ENCODE results near the gene FHIT. TPM values are rescaled to one million over a fixed set of nuclear protein-coding genes. Genes with fewer than 3 reads are reported as not detected.

The FHIT gene
- polyA plus RNA-seq, 1 of the 3 experiments (the other 2 are of a cell fraction): 0.41 TPM

DNA sequence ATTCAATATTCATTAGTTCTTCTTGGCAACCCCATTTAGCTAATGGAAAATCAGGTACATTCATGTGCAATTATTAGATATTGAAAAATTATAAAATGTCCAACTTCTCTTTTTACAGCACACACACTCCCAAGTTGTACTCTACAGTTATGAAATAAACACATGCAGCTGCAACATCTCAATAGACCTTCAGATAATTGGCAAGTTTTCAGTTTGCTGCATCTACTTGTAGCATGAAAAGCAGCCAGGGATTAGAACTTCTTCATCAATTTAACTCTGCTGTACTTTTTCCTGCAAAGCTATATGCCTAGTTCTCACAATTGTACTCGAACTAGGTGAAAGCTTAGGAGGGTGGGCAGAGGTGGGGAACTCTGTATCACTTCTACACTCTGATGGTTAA lies 46.6 kb upstream of the FHIT start:
- POLR2A ChIA-PET: no interaction called here

DNA sequence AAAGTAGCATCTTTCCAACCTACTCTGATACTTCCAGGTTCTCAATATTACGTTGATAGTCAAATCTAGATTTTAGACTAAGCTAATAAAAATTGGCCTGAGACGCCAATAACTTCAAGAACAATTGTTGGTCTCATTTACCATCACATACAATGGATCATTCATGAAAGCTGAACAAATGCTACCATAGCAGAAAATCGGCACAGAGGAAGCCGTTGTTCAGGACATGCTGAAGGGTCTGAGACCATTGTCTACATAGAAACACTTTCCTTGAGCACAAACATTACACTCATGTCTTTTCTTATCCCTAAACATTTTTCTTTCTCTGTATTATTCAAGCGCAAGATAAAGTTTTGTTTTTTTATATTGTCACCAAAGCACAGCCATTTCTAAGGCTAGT lies 37.2 kb upstream of the FHIT start:
- Histone ChIP-seq H4K20me1 (ENCODE audit: insufficient read depth) (no peaks in the 10 kb centered on the region), H3K9ac (no peak overlapping the region), H3K27me3 (ENCODE audit: insufficient read depth) (no peaks in the 10 kb centered on the region), H3K4me1 (ENCODE audit: control insufficient read depth in 1 of 2, insufficient read depth in 2 of 2, low read depth in 1 of 2, low read length in 1 of 2) (no peaks in the 10 kb centered on the region), H3K36me3 (replicated peaks in 1 of 2; ENCODE audit: control insufficient read depth in 1 of 2, insufficient read depth in 2 of 2, low read length in 1 of 2) (no peaks in the 10 kb centered on the region), H3K4me2 (no peak overlapping the region), H3K9me2 (no peaks in the 10 kb centered on the region), H3K79me2 (ENCODE audit: insufficient read depth) (no peaks in the 10 kb centered on the region), H3K9me3 (no peaks in the 10 kb centered on the region), H2AFZ (ENCODE audit: low read depth) (no peak overlapping the region), H3F3A (replicated peaks; ENCODE audit: insufficient read depth) (no peaks in the 10 kb centered on the region), H3K4me3 (ENCODE audit: low read depth in 2 of 2, low read length in 1 of 2) (no peak overlapping the region), H3K27ac (ENCODE audit: low read depth in 2 of 2, low read length in 1 of 2) (no peak overlapping the region)
- ChIA-PET CTCF (interaction anchor here (1.1 kb wide), 1 partner anchor 12 kb away, joined by 3 read pairs; no protein-coding TSS in a partner anchor), POLR2A (no interaction called here)
- WGBS (ENCODE audit: low lambda C conversion rate): 53% methylated on average over 5 of the region's 5 CpGs
- no peak for TF ChIP-seq FOXJ3 (CRISPR knock-in tag; IDR thresholded peaks at IDR 0.05)
- no peak for TF ChIP-seq SMC3 (IDR thresholded peaks at IDR 0.05; ENCODE audit: low read depth, low read length)
- no peak for TF ChIP-seq TCF12 (IDR thresholded peaks at IDR 0.05)
- TF ChIP-seq RAD21 (IDR thresholded peaks at IDR 0.05; ENCODE audit: low read length): no peak
- TF ChIP-seq, protein P1, sequence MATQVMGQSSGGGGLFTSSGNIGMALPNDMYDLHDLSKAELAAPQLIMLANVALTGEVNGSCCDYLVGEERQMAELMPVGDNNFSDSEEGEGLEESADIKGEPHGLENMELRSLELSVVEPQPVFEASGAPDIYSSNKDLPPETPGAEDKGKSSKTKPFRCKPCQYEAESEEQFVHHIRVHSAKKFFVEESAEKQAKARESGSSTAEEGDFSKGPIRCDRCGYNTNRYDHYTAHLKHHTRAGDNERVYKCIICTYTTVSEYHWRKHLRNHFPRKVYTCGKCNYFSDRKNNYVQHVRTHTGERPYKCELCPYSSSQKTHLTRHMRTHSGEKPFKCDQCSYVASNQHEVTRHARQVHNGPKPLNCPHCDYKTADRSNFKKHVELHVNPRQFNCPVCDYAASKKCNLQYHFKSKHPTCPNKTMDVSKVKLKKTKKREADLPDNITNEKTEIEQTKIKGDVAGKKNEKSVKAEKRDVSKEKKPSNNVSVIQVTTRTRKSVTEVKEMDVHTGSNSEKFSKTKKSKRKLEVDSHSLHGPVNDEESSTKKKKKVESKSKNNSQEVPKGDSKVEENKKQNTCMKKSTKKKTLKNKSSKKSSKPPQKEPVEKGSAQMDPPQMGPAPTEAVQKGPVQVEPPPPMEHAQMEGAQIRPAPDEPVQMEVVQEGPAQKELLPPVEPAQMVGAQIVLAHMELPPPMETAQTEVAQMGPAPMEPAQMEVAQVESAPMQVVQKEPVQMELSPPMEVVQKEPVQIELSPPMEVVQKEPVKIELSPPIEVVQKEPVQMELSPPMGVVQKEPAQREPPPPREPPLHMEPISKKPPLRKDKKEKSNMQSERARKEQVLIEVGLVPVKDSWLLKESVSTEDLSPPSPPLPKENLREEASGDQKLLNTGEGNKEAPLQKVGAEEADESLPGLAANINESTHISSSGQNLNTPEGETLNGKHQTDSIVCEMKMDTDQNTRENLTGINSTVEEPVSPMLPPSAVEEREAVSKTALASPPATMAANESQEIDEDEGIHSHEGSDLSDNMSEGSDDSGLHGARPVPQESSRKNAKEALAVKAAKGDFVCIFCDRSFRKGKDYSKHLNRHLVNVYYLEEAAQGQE (IDR thresholded peaks at IDR 0.05; ENCODE audit: low read depth, low read length): no peak
- TF ChIP-seq, protein P2, sequence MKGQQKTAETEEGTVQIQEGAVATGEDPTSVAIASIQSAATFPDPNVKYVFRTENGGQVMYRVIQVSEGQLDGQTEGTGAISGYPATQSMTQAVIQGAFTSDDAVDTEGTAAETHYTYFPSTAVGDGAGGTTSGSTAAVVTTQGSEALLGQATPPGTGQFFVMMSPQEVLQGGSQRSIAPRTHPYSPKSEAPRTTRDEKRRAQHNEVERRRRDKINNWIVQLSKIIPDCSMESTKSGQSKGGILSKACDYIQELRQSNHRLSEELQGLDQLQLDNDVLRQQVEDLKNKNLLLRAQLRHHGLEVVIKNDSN (IDR thresholded peaks at IDR 0.05; ENCODE audit: borderline replicate concordance, low read depth): no peak
- no peak for TF ChIP-seq GATA2 (CRISPR knock-in tag; IDR thresholded peaks at IDR 0.05)
- TF ChIP-seq, protein P3, sequence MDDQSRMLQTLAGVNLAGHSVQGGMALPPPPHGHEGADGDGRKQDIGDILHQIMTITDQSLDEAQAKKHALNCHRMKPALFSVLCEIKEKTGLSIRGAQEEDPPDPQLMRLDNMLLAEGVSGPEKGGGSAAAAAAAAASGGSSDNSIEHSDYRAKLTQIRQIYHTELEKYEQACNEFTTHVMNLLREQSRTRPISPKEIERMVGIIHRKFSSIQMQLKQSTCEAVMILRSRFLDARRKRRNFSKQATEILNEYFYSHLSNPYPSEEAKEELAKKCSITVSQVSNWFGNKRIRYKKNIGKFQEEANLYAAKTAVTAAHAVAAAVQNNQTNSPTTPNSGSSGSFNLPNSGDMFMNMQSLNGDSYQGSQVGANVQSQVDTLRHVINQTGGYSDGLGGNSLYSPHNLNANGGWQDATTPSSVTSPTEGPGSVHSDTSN (IDR thresholded peaks at IDR 0.05): no peak
- no peak for TF ChIP-seq RCOR1 (IDR thresholded peaks at IDR 0.05; ENCODE audit: low read length)
- TF ChIP-seq ELF1 (IDR thresholded peaks at IDR 0.05): no peak
- no peak for TF ChIP-seq NRF1 (IDR thresholded peaks at IDR 0.05; ENCODE audit: low read depth, low read length)
- no peak for DNase-seq

More for the DNA sequence above, 46.6 kb upstream of the FHIT start:
- Histone ChIP-seq H3K27ac (ENCODE audit: low read depth in 2 of 2, low read length in 1 of 2) (no peak overlapping the region), H3K36me3 (replicated peaks in 1 of 2; ENCODE audit: control insufficient read depth in 1 of 2, insufficient read depth in 2 of 2, low read length in 1 of 2) (no peaks in the 10 kb centered on the region), H3F3A (replicated peaks; ENCODE audit: insufficient read depth) (no peaks in the 10 kb centered on the region), H3K4me1 (ENCODE audit: control insufficient read depth in 1 of 2, insufficient read depth in 2 of 2, low read depth in 1 of 2, low read length in 1 of 2) (no peaks in the 10 kb centered on the region), H3K27me3 (ENCODE audit: insufficient read depth) (no peaks in the 10 kb centered on the region), H3K4me3 (ENCODE audit: low read depth in 2 of 2, low read length in 1 of 2) (no peak overlapping the region), H3K79me2 (ENCODE audit: insufficient read depth) (no peaks in the 10 kb centered on the region), H2AFZ (ENCODE audit: low read depth) (no peak overlapping the region), H3K4me2 (no peak overlapping the region), H3K9me3 (no peaks in the 10 kb centered on the region), H4K20me1 (ENCODE audit: insufficient read depth) (no peaks in the 10 kb centered on the region), H3K9ac (no peak overlapping the region), H3K9me2 (no peaks in the 10 kb centered on the region)
- DNase-seq: no peak
- WGBS (ENCODE audit: low lambda C conversion rate): 0% methylated on average over 1 of the region's 1 CpG
- TF ChIP-seq TCF12 (IDR thresholded peaks at IDR 0.05): no peak
- TF ChIP-seq, protein P4, sequence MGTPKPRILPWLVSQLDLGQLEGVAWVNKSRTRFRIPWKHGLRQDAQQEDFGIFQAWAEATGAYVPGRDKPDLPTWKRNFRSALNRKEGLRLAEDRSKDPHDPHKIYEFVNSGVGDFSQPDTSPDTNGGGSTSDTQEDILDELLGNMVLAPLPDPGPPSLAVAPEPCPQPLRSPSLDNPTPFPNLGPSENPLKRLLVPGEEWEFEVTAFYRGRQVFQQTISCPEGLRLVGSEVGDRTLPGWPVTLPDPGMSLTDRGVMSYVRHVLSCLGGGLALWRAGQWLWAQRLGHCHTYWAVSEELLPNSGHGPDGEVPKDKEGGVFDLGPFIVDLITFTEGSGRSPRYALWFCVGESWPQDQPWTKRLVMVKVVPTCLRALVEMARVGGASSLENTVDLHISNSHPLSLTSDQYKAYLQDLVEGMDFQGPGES (IDR thresholded peaks at IDR 0.05; ENCODE audit: low read depth, low read length): no peak
- TF ChIP-seq, protein P2 (IDR thresholded peaks at IDR 0.05; ENCODE audit: borderline replicate concordance, low read depth): no peak
- no peak for TF ChIP-seq MXI1 (IDR thresholded peaks at IDR 0.05; ENCODE audit: low read depth, low read length)
- TF ChIP-seq YY1 (IDR thresholded peaks at IDR 0.05; ENCODE audit: low read depth): no peak
- TF ChIP-seq, protein P5, sequence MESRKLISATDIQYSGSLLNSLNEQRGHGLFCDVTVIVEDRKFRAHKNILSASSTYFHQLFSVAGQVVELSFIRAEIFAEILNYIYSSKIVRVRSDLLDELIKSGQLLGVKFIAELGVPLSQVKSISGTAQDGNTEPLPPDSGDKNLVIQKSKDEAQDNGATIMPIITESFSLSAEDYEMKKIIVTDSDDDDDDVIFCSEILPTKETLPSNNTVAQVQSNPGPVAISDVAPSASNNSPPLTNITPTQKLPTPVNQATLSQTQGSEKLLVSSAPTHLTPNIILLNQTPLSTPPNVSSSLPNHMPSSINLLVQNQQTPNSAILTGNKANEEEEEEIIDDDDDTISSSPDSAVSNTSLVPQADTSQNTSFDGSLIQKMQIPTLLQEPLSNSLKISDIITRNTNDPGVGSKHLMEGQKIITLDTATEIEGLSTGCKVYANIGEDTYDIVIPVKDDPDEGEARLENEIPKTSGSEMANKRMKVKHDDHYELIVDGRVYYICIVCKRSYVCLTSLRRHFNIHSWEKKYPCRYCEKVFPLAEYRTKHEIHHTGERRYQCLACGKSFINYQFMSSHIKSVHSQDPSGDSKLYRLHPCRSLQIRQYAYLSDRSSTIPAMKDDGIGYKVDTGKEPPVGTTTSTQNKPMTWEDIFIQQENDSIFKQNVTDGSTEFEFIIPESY (IDR thresholded peaks at IDR 0.05; ENCODE audit: borderline replicate concordance, low read depth): no peak
- TF ChIP-seq MEF2A (IDR thresholded peaks at IDR 0.05; ENCODE audit: borderline replicate concordance, low read depth): no peak
- no peak for TF ChIP-seq TEAD4 (IDR thresholded peaks at IDR 0.05; ENCODE audit: borderline replicate concordance, insufficient read depth)
- TF ChIP-seq RAD21 (IDR thresholded peaks at IDR 0.05; ENCODE audit: low read length): no peak
- no peak for TF ChIP-seq GATA2 (CRISPR knock-in tag; IDR thresholded peaks at IDR 0.05)
- CTCF ChIA-PET: interaction anchor here (0.7 kb wide), 1 partner anchor 11 kb away, joined by 3 read pairs; no protein-coding TSS in a partner anchor
